T47D (cell line): ENCODE data around the gene ACCS.

Experiments used
- DNase-seq, 2 experiments: peaks; one replicate each; pipeline versions ENCODE4 v3.0.0 to v3.0.0-alpha.2; 2011 to 2012; ENCODE audit warnings: low read depth in 1 of 2, low spot score in 1 of 2
- JUND ChIP-seq: IDR thresholded peaks from 2 replicates; pipeline ENCODE4 v1.6.1; 2012; ENCODE audit warnings: low read depth
- in situ Hi-C: cut with HindIII; loops from 2 replicates; pipeline ENCODE4 v1.10.0; 2016; ENCODE audit warnings: low sequenced_read_pairs, low pct_unique_long_range_greater_than_20kb

ACCS gene

DNA sequence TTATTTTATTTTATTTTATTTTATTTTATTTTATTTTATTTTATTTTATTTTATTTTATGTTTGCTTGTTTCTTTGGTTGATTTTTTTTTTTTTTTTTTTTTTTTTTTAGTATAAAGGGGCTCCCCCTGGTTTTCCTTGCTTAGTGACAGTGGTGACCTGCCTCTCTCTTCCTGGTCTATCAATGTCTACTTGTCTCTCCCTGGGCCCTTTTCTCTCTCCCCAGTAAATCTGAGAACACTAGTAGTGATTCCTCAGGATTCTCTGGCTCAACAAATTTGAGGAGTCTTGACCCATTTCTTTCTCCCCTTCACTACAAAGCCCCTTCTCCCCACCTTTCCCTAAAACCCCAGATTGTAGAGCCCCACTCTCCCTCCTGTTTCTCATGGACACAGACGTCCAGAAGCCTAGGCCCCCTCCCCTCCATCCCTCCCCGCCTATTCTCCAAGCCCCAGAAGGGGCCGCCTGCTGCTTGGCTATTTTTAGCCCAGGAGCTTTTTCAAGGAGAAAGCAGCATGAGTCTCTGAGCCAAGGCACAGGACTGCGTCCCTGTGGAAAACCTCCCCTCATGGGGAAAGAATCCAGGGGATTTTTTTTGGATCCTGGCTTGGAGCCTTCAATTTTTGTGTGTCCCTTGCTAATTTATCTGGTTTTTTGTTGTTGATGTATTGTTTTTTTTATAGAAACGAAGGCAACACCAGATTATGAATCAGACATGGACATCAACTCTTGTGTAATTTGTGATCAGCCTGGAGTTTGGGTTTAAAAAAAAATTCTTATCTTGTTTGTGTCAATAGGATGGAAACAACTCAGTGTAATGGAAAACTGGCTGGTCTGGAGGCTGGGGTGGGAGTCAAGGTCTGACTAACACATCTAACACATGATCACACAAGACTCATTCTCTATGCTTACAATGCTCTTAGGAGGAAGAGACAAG is 35.8 kb upstream of the ACCS start:
- no peak for TF ChIP-seq JUND
- in situ Hi-C loops: no loop called here
- no peak for DNase-seq

DNA sequence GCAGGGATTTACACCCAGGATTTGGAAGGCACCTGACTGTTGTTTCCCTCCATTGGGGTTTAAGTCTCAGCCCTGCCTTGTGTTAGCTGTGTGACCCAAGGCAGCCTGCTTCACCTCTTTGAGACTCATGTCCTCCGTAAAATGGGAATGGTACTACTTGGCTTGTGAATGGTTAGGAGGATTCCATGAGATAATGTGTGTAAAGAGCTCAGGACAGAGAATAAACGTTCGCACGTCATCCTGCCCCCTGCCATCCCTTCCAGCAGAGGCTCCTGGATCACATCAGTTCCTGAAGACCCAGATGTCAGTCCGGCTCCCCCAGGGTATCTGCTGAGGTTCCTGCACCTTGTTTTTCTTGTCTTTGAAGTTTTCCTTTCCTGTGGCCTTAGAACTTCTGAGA is 35.1 kb upstream of the ACCS start:
- no peak for TF ChIP-seq JUND
- in situ Hi-C loops: no loop called here
- no peak for DNase-seq

DNA sequence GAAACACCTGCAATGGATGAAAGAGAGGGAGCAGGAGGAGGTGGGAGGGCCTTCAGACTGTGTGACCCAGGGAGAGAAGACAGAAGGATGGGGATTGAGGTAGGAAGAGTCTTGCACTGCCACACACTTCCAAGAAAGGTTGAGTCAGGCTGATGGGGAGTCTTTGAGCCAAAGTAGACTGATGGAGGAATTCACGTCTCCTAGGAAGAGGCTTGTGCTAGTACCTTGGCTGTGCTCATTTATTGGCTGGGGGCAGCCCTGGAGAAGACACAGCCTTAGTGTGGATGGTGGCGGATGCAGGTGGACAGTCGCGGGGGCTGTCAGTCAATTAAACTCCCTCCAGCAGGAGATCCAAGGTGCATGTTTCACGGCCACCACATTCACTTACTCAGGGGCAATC is 34.5 kb upstream of the ACCS start:
- TF ChIP-seq JUND: no peak
- in situ Hi-C loops: no loop called here

DNA sequence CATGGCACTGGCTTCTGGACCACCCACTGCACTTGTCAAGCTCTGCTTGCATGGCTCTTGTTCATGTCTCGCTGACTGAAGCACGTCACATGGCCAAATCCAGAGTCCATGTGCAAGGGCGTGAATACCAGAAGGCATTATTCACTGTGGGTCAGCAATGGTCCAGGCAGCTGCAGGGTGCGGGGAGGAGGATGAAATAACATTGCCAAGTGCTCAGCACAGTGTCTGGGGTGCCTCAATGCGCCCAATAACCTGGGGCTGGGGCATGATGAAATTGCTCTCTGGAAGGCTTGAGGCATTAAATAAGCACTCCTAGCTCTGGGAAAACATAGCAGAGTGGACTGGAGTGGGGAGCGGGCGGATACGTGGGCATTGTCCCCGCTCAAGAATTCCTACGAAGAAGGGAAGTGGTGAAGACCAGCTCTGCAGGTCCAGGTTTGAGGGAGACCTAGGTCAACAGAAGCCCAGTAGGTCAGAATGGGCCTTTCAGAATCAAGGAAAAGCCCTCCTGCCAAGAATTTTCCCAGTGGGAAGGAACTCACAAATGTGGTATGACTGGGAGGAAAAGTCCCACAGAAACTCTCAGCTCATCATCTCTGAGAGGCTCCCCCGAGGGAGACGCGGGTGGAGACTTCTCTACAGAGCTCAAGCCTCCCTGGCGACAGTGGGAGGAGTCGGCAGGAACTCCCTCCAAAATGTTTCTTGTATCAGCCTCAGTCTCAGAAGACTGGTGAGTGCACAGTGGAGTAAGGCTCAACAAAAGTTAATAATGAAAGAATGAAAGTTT is 33.6 kb upstream of the ACCS start:
- DNase-seq: no peak
- TF ChIP-seq JUND: no peak
- in situ Hi-C loops: no loop called here

More for the DNA sequence above, 34.5 kb upstream of the ACCS start:
- no peak for DNase-seq

DNA sequence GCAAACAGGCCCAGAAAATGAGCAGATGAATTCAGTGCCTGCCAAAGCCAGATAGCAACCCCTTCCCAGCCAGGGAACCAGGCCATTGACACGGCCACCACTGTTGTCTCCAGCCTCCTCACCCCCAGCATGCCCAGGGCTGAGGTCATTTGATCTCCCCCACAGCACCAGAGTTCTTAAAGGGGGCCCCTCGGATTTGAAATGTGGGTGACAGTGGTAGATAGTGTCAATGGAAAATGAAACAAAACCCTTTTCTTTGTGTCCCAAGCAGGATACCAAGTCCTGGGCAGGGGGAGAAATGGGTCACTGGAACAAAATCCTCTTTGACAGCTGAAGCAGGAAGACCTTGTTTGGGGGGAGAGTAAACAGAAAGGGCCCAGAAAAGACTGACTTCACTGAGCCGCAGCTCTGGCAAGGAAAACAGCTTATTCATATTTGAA is 32.6 kb upstream of the ACCS start:
- in situ Hi-C loops: no loop called here
- TF ChIP-seq JUND: no peak
- DNase-seq: no peak

DNA sequence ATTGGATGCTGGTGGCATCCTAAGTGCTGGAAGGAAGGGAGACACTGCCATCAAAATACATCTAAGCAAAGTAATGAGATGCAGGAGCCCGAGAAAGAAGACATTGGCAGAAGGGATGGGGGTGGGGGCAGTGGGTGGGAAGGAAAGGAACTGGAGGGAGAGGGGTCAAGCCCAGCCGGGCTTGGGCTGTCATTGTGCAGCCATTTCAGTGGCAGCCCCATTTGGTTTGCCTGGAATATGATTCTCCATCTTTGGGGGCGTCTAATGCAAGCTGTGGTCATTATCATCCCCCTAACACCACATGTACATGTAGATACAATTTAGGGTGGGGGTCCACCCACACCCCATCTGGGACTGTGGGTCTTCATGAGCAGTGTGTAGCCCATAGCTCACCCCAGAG is 32.2 kb upstream of the ACCS start:
- in situ Hi-C loops: no loop called here
- no peak for DNase-seq
- TF ChIP-seq JUND: no peak

DNA sequence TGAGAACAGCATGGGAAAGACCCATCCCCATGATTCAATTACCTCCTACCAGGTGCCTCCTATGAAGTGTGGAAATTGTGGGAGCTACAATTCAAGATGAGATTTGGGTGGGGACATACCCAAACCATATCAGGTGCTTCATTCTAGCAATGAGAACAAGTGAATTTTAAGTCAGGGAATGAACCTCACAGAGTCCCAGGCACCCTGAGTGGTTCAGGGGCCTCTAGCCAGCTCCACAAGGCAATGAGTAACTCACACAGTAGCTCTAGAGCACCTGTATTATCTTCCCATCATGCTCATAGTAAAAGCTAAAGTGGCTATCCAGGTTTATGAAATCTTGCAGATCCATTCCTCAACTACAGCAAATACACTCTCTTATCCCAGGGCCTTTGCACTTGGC is 31.4 kb upstream of the ACCS start:
- TF ChIP-seq JUND: no peak
- in situ Hi-C loops: no loop called here
- DNase-seq: no peak

DNA sequence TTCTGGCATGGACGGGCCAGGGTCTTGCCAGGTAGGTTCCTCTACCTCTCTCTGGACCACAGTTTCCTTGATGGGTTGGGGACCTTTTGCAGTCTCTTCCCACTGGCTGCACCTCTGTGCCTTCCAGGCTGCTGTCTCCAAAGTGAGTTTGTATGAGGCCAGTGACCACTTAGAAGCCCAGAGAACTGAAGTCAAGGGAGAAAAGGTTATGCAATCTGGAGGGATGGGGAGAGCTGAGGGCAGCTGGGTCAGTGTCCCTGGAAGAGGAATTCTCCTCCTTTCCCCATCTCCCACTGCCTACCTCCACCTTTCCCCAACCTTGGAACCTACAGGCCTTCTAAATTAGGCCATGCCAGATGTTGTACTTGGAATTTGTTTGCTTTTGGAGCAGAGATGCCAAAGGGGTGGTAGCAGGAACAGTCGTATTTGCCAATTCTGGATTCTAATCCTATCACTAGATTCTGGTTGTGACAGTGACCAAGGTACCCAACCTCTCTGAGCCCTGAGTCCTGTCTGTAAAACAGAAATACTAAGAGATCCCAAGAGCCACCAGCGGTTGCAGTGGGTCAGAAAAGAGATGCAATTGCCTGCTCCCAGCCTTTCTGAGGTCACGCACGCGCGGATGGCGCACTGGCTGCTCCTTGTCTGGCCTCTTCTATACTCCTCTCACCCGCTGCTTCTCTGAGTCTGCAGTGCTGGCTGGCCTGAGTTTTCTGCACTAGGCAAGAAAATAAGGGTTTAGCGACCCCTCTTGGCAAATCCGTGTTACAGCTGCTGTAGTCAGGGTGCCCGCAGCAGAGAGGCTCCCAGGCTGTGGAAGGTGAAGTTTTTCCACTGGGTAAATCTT is 29.0 kb upstream of the ACCS start:
- in situ Hi-C loops: no loop called here
- DNase-seq: peak; percentile 63 to 90
- TF ChIP-seq JUND: no peak

DNA sequence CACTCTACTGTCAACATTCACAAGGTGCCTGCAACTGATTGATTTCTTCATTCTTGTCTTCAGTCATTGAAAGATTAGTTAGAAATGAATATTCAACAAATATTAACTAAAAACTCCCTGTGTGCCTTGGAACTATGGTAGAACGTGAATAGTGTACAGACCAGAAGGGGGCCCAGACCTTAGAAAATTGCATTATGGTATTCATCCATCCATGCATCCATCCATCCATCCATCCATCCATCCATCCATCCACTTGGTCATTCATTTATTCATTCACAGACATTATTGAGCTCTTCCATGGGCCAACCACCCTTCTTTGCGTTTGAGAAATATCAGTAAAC is 28.4 kb upstream of the ACCS start:
- DNase-seq: no peak
- in situ Hi-C loops: no loop called here
- TF ChIP-seq JUND: no peak

DNA sequence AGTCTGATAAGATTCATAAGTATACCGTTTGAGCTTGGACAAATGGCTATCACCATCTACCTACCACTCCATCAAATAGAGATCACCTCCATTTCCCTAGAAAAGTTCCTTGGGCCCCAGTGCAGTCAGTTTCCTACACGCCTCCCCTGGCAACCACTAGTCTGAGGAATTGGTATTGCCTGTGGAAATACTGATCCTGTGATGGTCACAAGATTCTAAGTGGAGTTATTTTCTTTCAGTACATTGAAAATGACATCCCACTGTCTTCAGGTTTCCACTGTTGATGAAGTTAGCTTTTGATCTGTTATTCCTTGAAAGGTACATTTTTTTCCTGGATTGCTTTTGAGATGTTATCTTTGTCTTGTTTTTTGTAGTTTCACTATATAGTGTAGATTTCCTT is 22.9 kb upstream of the ACCS start:
- no peak for TF ChIP-seq JUND
- in situ Hi-C loops: no loop called here

DNA sequence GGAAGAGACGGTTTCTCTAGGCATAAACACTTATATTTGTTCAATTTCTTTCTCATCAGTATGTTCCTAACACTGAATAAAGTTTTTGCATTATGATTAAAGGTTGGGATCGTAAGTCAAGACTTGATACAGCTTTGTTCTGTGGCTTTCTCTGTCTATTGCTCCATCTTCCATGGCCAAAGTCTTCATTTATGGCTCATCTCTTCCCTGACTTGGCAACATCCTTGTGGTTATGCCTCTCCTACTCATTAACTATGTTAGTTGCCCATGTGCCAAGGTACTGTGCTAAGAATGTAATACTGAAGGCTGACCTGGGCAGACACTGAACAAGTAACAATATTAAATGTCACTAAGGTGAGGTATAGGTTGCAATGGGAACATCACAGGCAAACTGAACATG is 19.9 kb upstream of the ACCS start:
- DNase-seq: no peak
- no peak for TF ChIP-seq JUND
- in situ Hi-C loops: no loop called here

More for the DNA sequence above, 22.9 kb upstream of the ACCS start:
- DNase-seq: no peak

DNA sequence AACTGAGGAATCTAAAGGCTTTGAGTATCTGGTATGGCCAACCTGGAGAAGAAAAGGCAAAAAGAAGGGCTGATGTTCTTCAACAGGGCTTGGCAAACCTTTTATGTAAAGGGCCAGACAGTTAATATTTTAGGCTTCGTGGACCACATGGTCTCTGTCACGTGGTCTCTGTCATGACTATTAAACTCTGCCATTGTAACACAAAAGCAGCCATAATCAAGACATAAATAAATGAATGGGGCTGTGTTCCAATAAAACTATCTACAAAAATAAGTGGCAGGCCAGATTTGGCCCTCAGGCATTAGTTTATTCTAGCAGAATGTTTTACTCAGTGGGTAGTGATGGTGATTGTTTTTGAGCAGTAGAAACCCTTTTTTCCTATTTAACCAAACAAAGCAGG is 18.8 kb upstream of the ACCS start:
- in situ Hi-C loops: no loop called here
- TF ChIP-seq JUND: no peak

More for the DNA sequence above, 18.8 kb upstream of the ACCS start:
- DNase-seq: no peak
